Measurements from ENCODE around the gene SRP72.

- TF ChIP-seq, protein P1, sequence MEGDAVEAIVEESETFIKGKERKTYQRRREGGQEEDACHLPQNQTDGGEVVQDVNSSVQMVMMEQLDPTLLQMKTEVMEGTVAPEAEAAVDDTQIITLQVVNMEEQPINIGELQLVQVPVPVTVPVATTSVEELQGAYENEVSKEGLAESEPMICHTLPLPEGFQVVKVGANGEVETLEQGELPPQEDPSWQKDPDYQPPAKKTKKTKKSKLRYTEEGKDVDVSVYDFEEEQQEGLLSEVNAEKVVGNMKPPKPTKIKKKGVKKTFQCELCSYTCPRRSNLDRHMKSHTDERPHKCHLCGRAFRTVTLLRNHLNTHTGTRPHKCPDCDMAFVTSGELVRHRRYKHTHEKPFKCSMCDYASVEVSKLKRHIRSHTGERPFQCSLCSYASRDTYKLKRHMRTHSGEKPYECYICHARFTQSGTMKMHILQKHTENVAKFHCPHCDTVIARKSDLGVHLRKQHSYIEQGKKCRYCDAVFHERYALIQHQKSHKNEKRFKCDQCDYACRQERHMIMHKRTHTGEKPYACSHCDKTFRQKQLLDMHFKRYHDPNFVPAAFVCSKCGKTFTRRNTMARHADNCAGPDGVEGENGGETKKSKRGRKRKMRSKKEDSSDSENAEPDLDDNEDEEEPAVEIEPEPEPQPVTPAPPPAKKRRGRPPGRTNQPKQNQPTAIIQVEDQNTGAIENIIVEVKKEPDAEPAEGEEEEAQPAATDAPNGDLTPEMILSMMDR (IDR thresholded peaks at IDR 0.05): no peak
- TF ChIP-seq POLR2A (IDR thresholded peaks at IDR 0.05): no peak
Measured at GRCh38 chr4:56540826-56541225, 73.4 kb downstream of the SRP72 start.

Measured in body of pancreas (tissue), 4 donors.